HepG2 (cell line): ENCODE measurements around the gene FAM117A. TPM values are rescaled to one million over a fixed set of nuclear protein-coding genes. Genes with fewer than 3 reads are reported as not detected.

Experiments
- ARNTL ChIP-seq: sonication (generic); formaldehyde crosslinking; IDR thresholded peaks from 2 replicates; pipeline ENCODE4 v1.4.0; 2020; ENCODE audit warnings: mild to moderate bottlenecking, missing genetic modification reagents
- HDAC6 ChIP-seq: fragments of 200-600 bp; sonication (generic); IDR thresholded peaks from 2 replicates; pipeline ENCODE4 v1.7.0; 2017; ENCODE audit warnings: mild to moderate bottlenecking, antibody characterized with exemption, low read length, low read depth
- JUND ChIP-seq: sonication (generic); formaldehyde crosslinking; IDR thresholded peaks from 2 replicates; pipeline ENCODE4 v1.8.0; 2022; ENCODE audit warnings: mild to moderate bottlenecking, missing genetic modification reagents
- MAFF ChIP-seq: IDR thresholded peaks from 2 replicates; pipeline ENCODE4 v1.6.1; 2011; ENCODE audit warnings: low read depth, low read length, improper control_type of control experiment
- MAFK ChIP-seq, 2 experiments: IDR thresholded peaks in 1 of 2; conservative IDR thresholded peaks in 1 of 2; 2 replicates each; pipeline ENCODE4 v1.6.1; 2011; ENCODE audit warnings: improper control_type of control experiment in 2 of 2, low read length in 2 of 2
- NFKB2 ChIP-seq: sonication (generic); formaldehyde crosslinking; IDR thresholded peaks from 2 replicates; pipeline ENCODE4 v1.4.0; 2020; ENCODE audit warnings: missing genetic modification reagents, borderline replicate concordance
- NFKBIZ ChIP-seq: IDR thresholded peaks from 2 replicates; pipeline ENCODE4 v1.6.1; 2018; ENCODE audit warnings: missing genetic modification reagents, missing compliant biosample characterization
- PHF20 ChIP-seq: sonication (generic); formaldehyde crosslinking; IDR thresholded peaks from 2 replicates; pipeline ENCODE4 v1.5.0; 2020; ENCODE audit warnings: mild to moderate bottlenecking, missing genetic modification reagents
- RAD51 ChIP-seq: fragments of 450-650 bp; IDR thresholded peaks from 2 replicates; pipeline ENCODE4 v1.6.1; 2016; ENCODE audit warnings: borderline replicate concordance
- SNRNP70 ChIP-seq: fragments of 200-400 bp; formaldehyde crosslinking; IDR thresholded peaks from 2 replicates; pipeline ENCODE4 v1.6.1; 2017; ENCODE audit warnings: mild to moderate bottlenecking, low read depth, low read length, moderate library complexity
- SSRP1 ChIP-seq: IDR thresholded peaks from 2 replicates; pipeline ENCODE4 v1.6.1; 2016; ENCODE audit warnings: control low read depth
- U2AF2 ChIP-seq: fragments of 200-400 bp; formaldehyde crosslinking; IDR thresholded peaks from 2 replicates; pipeline ENCODE4 v1.6.1; 2017; ENCODE audit warnings: low read depth, mild to moderate bottlenecking, low read length
- YEATS2 ChIP-seq: sonication (generic); formaldehyde crosslinking; IDR thresholded peaks from 2 replicates; pipeline ENCODE4 v1.4.0; 2020; ENCODE audit warnings: missing genetic modification reagents, borderline replicate concordance
- ZBTB4 ChIP-seq: sonication (generic); formaldehyde crosslinking; IDR thresholded peaks from 2 replicates; pipeline ENCODE4 v1.4.0; 2020; ENCODE audit warnings: missing genetic modification reagents, mild to moderate bottlenecking, borderline replicate concordance
- ZBTB49 ChIP-seq: sonication (generic); formaldehyde crosslinking; IDR thresholded peaks from 2 replicates; pipeline ENCODE4 v1.4.0; 2020; ENCODE audit warnings: missing genetic modification reagents, borderline replicate concordance
- ZNF230 ChIP-seq: sonication (generic); formaldehyde crosslinking; IDR thresholded peaks from 2 replicates; pipeline ENCODE4 v1.4.0; 2020; ENCODE audit warnings: mild to moderate bottlenecking, missing genetic modification reagents
- ZNF235 ChIP-seq: sonication (generic); formaldehyde crosslinking; IDR thresholded peaks from 2 replicates; pipeline ENCODE4 v1.8.1; 2023; ENCODE audit warnings: mild to moderate bottlenecking, missing genetic modification reagents, borderline replicate concordance
- ZNF275 ChIP-seq: sonication (generic); formaldehyde crosslinking; IDR thresholded peaks from 2 replicates; pipeline ENCODE4 v1.8.0; 2022; ENCODE audit warnings: missing genetic modification reagents, mild to moderate bottlenecking, inconsistent platforms, borderline replicate concordance
- ZNF44 ChIP-seq: sonication (generic); formaldehyde crosslinking; IDR thresholded peaks from 2 replicates; pipeline ENCODE4 v1.5.1; 2020; ENCODE audit warnings: mild to moderate bottlenecking, missing genetic modification reagents
- ZNF768 ChIP-seq: sonication (generic); formaldehyde crosslinking; IDR thresholded peaks from 2 replicates; pipeline ENCODE4 v1.4.0; 2020; ENCODE audit warnings: missing genetic modification reagents
- polyA plus RNA-seq, 8 experiments: library from polyadenylated mRNA; depleted of rRNA in 3 of 8; stranded (reverse) in 7 of 8; unstranded in 1 of 8; fragments of >200 nt; fragmentation: Illumina TruSeq in 4 of 8; extraction: Trizol in 4 of 8; gene quantifications; 2 replicates each; pipeline versions ENCODE4 v1.2.1 to v1.2.3, GENCODE V29; 2011 to 2016; ENCODE audit warnings: low read depth in 4 of 8, missing spikeins in 1 of 8, mixed read lengths in 1 of 8; ENCODE audit not compliant: insufficient read depth in 1 of 8
- total RNA-seq, 5 experiments: library from RNA; depleted of rRNA; stranded (reverse); fragments of >200 nt; fragmentation: Illumina TruSeq; extraction: Trizol; gene quantifications; 2 replicates each; pipeline ENCODE4 v1.2.3, GENCODE V29; 2016; ENCODE audit warnings: low read depth in 1 of 5
- TF ChIP-seq, protein P1 (sequence below): sonication (generic); formaldehyde crosslinking; IDR thresholded peaks from 2 replicates; pipeline ENCODE4 v1.8.1; 2023; ENCODE audit warnings: mild to moderate bottlenecking, missing genetic modification reagents, borderline replicate concordance

Gene FAM117A
- total and polyA plus RNA-seq, 2 of the 13 experiments (the other 11 are each of a cell fraction or from before 2014, with no cell fraction given): 12.1 to 19.8 TPM

- TF ChIP-seq ZBTB4 (CRISPR knock-in tag) (no peak), SSRP1 (no peak), NFKBIZ (CRISPR knock-in tag) (0 out of 2 replicates have a peak, but pooled peaks have one; percentile 9), HDAC6 (no peak), PHF20 (CRISPR knock-in tag) (no peak), MAFK (conservative IDR thresholded peaks at IDR 0.05 in 1 of 2, IDR thresholded peaks at IDR 0.05 in 1 of 2; ENCODE audit: low read length in 2 of 2) (peak; percentile 64 to 72), MAFF (peak; percentile 66), SNRNP70 (no peak), RAD51 (no peak), YEATS2 (no peak; the same call in 1 of the 2 replicates), ZNF44 (CRISPR knock-in tag) (no peak), ZNF275 (CRISPR knock-in tag) (0 out of 2 replicates have a peak, but pooled peaks have one; percentile 3), U2AF2 (no peak), ZNF768 (CRISPR knock-in tag) (no peak), JUND (no peak), ARNTL (CRISPR knock-in tag) (no peak), ZBTB49 (CRISPR knock-in tag) (no peak), ZNF230 (no peak), NFKB2 (CRISPR knock-in tag) (no peak), ZNF235 (no peak)
- TF ChIP-seq, protein P1, sequence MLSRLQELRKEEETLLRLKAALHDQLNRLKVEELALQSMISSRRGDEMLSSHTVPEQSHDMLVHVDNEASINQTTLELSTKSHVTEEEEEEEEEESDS (CRISPR knock-in tag): peak; percentile 67; the same call in 1 of the 2 replicates
Measured at GRCh38 chr17:49764559-49765180, 739 bp upstream of the FAM117A start (continued).
